ENCODE results near the gene NAP1L5. TPM values are rescaled to one million over a fixed set of nuclear protein-coding genes. Genes with fewer than 3 reads are reported as not detected.

NAP1L5 gene
- total RNA-seq, 1 donor = 10.4 TPM

DNA sequence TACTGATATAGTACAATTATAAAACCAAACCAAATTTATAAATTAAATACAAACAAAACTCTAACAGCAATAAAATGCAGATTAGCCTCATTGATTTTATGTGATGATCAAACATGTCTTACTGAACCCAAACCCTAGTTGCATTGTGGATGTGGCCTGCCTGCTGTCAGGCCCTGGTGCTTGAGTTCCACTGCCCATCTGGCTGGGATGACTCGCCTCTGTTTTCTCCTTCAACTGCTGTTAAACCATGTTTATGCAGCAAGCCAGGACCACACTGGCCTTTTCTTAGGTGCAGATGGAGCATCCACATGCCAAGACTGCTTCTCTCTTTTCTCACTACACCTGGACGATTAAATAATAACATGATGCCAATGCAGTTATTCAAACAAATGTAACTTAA lies 22.6 kb downstream of the NAP1L5 start:
- TF ChIP-seq, protein P1, sequence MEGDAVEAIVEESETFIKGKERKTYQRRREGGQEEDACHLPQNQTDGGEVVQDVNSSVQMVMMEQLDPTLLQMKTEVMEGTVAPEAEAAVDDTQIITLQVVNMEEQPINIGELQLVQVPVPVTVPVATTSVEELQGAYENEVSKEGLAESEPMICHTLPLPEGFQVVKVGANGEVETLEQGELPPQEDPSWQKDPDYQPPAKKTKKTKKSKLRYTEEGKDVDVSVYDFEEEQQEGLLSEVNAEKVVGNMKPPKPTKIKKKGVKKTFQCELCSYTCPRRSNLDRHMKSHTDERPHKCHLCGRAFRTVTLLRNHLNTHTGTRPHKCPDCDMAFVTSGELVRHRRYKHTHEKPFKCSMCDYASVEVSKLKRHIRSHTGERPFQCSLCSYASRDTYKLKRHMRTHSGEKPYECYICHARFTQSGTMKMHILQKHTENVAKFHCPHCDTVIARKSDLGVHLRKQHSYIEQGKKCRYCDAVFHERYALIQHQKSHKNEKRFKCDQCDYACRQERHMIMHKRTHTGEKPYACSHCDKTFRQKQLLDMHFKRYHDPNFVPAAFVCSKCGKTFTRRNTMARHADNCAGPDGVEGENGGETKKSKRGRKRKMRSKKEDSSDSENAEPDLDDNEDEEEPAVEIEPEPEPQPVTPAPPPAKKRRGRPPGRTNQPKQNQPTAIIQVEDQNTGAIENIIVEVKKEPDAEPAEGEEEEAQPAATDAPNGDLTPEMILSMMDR (IDR thresholded peaks at IDR 0.05; ENCODE audit: insufficient read depth, low read depth, low read length) = no peak
- no peak overlapping the region for H3K4me3 ChIP-seq (ENCODE audit: low read depth, low read length)
- DNase-seq (ENCODE audit: low read depth) = peak; percentile 43

DNA sequence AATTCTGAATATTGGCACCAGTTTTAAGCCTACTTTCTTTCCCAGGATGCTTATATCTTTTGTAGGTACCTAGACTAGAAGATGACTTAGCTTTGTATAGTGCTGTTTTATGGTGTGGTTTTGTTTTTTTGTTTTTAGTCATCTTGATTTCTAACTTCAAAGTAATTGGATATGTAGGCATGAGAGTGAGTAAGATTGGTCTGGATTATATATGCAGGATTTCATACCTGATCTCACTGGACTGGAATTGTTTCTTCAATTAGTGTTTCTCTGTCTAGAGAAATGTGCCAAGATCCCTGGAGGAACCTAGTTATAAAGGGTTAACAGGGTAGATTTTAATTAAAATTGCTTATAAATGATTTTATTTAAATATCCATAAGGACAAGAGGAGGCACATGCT lies 23.1 kb downstream of the NAP1L5 start:
- TF ChIP-seq, protein P1 (IDR thresholded peaks at IDR 0.05; ENCODE audit: insufficient read depth, low read depth, low read length) = no peak
- no peak overlapping the region for H3K4me3 ChIP-seq (ENCODE audit: low read depth, low read length)
- no peak for DNase-seq (ENCODE audit: low read depth)

DNA sequence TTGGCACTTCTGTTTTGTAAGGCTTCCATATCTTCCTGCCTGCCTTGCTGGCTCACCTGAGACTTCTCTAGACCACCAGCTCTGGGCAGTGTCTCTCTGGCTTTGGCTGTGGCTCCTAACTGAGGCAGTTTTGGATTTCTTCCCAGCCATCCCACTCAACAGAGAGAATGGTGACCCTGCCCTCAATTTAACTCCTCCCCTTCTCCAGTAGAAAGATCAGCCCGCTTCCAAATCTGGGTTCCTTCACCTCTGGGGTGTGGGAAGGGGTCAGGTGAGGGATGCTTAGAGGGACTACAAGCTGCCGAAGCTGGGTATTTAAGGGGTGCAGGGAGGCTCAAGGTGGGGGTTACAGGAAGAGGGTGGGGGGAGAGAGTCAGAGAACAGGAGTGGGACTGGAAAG lies 23.7 kb downstream of the NAP1L5 start:
- H3K4me3 ChIP-seq (ENCODE audit: low read depth, low read length) = no peak overlapping the region
- no peak for DNase-seq (ENCODE audit: low read depth)
- TF ChIP-seq, protein P1 (IDR thresholded peaks at IDR 0.05; ENCODE audit: insufficient read depth, low read depth, low read length) = no peak

DNA sequence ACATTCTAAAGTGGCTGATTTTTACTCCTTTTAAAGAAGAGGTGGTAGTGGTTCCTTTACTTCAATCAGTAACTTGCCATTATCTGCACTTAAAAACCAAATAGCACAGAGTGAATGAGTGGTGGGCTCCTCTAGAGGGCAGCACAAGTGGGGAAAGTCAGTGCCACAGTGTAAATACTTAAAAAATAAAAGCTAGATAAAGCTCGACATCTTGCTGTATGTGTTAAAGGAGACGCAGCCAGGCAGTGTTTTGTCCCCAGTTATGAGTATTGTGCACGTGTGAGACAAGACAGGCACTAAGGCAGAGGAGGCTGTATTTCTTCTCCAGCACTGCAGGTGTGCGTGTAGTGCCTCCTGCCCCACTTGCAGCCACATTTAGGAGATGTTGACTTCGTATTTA lies 24.6 kb downstream of the NAP1L5 start:
- TF ChIP-seq, protein P1 (IDR thresholded peaks at IDR 0.05; ENCODE audit: insufficient read depth, low read depth, low read length) = peak; percentile 75
- peak; percentile 55 for DNase-seq (ENCODE audit: low read depth)
- H3K4me3 ChIP-seq (ENCODE audit: low read depth, low read length) = no peak overlapping the region

DNA sequence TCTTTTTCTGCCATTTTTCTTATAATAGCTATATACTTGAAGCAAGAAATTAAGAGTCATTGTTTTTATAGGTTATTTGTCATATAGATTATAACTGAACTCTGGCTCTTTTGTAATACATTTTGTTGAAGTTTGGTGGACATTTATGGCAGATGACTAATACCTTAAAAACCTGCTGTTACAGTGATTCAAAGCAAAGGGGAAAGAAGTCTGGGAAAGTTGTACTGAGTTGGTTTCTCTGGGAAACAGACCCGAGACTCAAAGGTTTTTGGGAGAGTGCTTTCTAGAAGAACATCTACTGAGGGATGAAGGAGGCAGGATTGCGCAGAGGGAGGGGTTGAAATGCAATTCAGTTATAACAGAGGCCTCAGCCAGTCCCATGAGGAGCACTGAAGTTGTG lies 35.9 kb downstream of the NAP1L5 start:
- H3K4me3 ChIP-seq (ENCODE audit: low read depth, low read length) = no peak overlapping the region

DNA sequence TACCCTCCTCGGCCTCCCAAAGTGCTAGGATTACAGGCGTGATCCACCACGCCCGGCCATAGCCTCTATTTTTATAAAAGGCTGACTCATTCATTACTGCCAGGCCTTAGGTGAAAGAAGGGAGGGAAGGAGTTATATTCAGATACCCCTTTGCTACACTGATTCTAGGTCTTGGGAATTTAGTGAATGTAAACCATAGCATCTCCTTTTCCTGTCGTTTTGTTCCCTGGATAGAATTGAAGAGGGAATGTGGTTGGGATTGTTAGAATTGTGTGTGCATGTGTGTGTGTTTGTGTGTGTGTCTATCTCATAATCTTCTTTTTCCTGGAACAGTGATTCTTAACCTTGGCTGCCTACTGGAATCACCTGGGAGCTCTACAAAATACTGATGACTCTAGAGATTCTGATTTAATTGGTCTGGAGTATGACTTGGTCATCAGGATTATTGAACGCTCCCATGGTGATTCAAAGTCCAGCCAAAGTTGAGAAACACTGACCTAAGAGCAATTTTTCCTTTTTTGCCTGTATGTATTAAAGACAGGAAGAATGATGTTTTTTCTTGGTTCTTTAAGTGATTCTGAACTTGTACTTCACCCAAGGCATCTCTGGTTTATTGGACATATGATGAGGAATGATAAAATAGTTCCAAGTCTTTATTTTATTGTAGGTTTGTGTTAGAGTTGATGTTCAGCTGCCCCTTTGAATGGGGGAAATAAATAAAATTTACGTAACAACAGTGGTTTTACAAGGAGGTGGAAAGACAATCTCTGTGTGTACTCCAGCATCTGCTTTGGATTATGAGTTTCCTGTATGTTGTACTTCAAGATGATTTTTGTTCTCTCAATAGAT lies 37.0 kb downstream of the NAP1L5 start:
- H3K4me3 ChIP-seq (ENCODE audit: low read depth, low read length) = no peak overlapping the region
- DNase-seq (ENCODE audit: low read depth) = peak; percentile 90
- TF ChIP-seq, protein P1 (IDR thresholded peaks at IDR 0.05; ENCODE audit: insufficient read depth, low read depth, low read length) = no peak

More for the DNA sequence above, 35.9 kb downstream of the NAP1L5 start:
- peak; percentile 97 for DNase-seq (ENCODE audit: low read depth)
- TF ChIP-seq, protein P1 (IDR thresholded peaks at IDR 0.05; ENCODE audit: insufficient read depth, low read depth, low read length) = no peak

DNA sequence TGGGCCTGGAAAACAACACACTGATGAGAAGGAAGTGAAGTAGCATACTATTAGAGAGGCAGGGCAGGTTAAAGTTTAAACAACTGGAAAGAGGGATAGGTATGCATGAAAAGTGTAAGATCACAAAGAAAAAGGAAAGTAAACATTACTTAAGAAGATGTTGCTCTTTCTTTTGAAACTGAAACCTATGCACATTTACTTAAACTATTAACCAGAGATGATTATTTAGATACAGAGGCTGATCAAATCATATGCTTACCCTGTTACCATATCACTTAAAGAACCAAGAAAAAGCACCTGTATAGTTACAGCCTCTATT lies 37.8 kb downstream of the NAP1L5 start:
- no peak for DNase-seq (ENCODE audit: low read depth)
- no peak overlapping the region for H3K4me3 ChIP-seq (ENCODE audit: low read depth, low read length)
- TF ChIP-seq, protein P1 (IDR thresholded peaks at IDR 0.05; ENCODE audit: insufficient read depth, low read depth, low read length) = no peak

All from fibroblast of villous mesenchyme (primary cell).